HEK293 (cell line): Measurements from ENCODE around the gene CACNG4.

Experiments used
- CTCF ChIA-PET: fragments of 350-600 bp; formaldehyde crosslinking; extraction: SDS; loops from one replicate; lab custom pipeline; 2021; ENCODE audit warnings: antibody characterized with exemption; lab: Yijun Ruan, JAX
- POLR2A ChIA-PET: fragments of 300-600 bp; formaldehyde crosslinking; extraction: SDS; loops from one replicate; lab custom pipeline; 2020; ENCODE audit warnings: antibody characterized with exemption, inconsistent platforms; lab: Yijun Ruan, JAX
- H3K27ac ChIP-seq: fragments of 200-500 bp; sonication (Bioruptor generic); 2 replicates; pipeline ENCODE4 v1.5.1; 2014; ENCODE audit warnings: low read depth, low read length, control low read depth, inconsistent platforms; ENCODE audit errors: extremely low read depth
- H3K36me3 ChIP-seq, 2 experiments: fragments of 200-500 bp in 1 of 2; sonication (Bioruptor generic) in 1 of 2; 1 replicate in 1 of 2; 2 replicates in 1 of 2; pipeline ENCODE4 v1.5.1; 2014 to 2017; ENCODE audit warnings: inconsistent platforms in 2 of 2, low read length in 2 of 2; ENCODE audit not compliant: control insufficient read depth in 2 of 2, insufficient read depth in 1 of 2
- H3K4me1 ChIP-seq: fragments of 200-500 bp; sonication (Bioruptor generic); 2 replicates; pipeline ENCODE4 v1.5.1; 2014; ENCODE audit warnings: mild to moderate bottlenecking, low read length, inconsistent platforms; ENCODE audit not compliant: control insufficient read depth, insufficient read depth
- H3K4me3 ChIP-seq: 2 replicates; pipeline ENCODE4 v1.5.1; 2011; ENCODE audit warnings: low read depth, mild to moderate bottlenecking, control low read depth, low read length, moderate library complexity
- H3K9me3 ChIP-seq: fragments of 200-500 bp; sonication (Bioruptor generic); 2 replicates; pipeline ENCODE4 v1.5.1; 2014; ENCODE audit warnings: low read depth, low read length, inconsistent platforms; ENCODE audit not compliant: control insufficient read depth, insufficient read depth
- HOXC10 ChIP-seq: sonication (generic); formaldehyde crosslinking; IDR thresholded peaks from 2 replicates; pipeline ENCODE4 v1.8.1; 2023; ENCODE audit warnings: mild to moderate bottlenecking, missing genetic modification reagents
- KLF1 ChIP-seq: fragments of 450-650 bp; formaldehyde crosslinking; IDR thresholded peaks from 2 replicates; pipeline ENCODE4 v1.5.1; 2016; ENCODE audit warnings: missing biosample characterization, missing genetic modification characterization
- OVOL3 ChIP-seq: fragments of 450-650 bp; formaldehyde crosslinking; IDR thresholded peaks from 2 replicates; pipeline ENCODE4 v1.5.1; 2016; ENCODE audit warnings: missing biosample characterization, missing genetic modification characterization
- SCRT2 ChIP-seq: fragments of 450-650 bp; formaldehyde crosslinking; IDR thresholded peaks from 2 replicates; pipeline ENCODE4 v1.5.1; 2016; ENCODE audit warnings: missing biosample characterization, missing genetic modification characterization
- SP2 ChIP-seq: fragments of 450-650 bp; formaldehyde crosslinking; IDR thresholded peaks from 2 replicates; pipeline ENCODE4 v1.5.1; 2016; ENCODE audit warnings: missing biosample characterization, missing genetic modification characterization
- SP3 ChIP-seq: fragments of 450-650 bp; formaldehyde crosslinking; IDR thresholded peaks from 2 replicates; pipeline ENCODE4 v1.5.1; 2016; ENCODE audit warnings: missing biosample characterization, missing genetic modification characterization
- ZIC2 ChIP-seq: fragments of 450-650 bp; formaldehyde crosslinking; IDR thresholded peaks from 2 replicates; pipeline ENCODE4 v1.5.1; 2016; ENCODE audit warnings: missing biosample characterization, missing genetic modification characterization
- ZNF169 ChIP-seq: fragments of 450-650 bp; formaldehyde crosslinking; IDR thresholded peaks from 2 replicates; pipeline ENCODE4 v1.5.1; 2016; ENCODE audit warnings: missing biosample characterization, missing genetic modification characterization
- ZNF221 ChIP-seq: fragments of 450-650 bp; formaldehyde crosslinking; IDR thresholded peaks from 2 replicates; pipeline ENCODE4 v1.5.1; 2017; ENCODE audit warnings: missing biosample characterization, missing genetic modification characterization, borderline replicate concordance
- ZNF248 ChIP-seq: fragments of 450-650 bp; formaldehyde crosslinking; IDR thresholded peaks from 2 replicates; pipeline ENCODE4 v1.5.1; 2017; ENCODE audit warnings: missing biosample characterization, missing genetic modification characterization
- ZNF302 ChIP-seq: fragments of 450-650 bp; formaldehyde crosslinking; IDR thresholded peaks from 2 replicates; pipeline ENCODE4 v1.5.1; 2016; ENCODE audit warnings: missing biosample characterization, missing genetic modification characterization, low read depth
- ZNF529 ChIP-seq: fragments of 450-650 bp; formaldehyde crosslinking; IDR thresholded peaks from 2 replicates; pipeline ENCODE4 v1.5.1; 2017; ENCODE audit warnings: missing genetic modification characterization, missing biosample characterization; ENCODE audit not compliant: insufficient replicate concordance
- ZNF555 ChIP-seq: fragments of 450-650 bp; formaldehyde crosslinking; conservative IDR thresholded peaks from 2 replicates; pipeline ENCODE4 v1.5.1; 2017; ENCODE audit warnings: missing biosample characterization, mild to moderate bottlenecking, missing genetic modification characterization, inconsistent platforms
- ZNF610 ChIP-seq: fragments of 450-650 bp; formaldehyde crosslinking; IDR thresholded peaks from 2 replicates; pipeline ENCODE4 v1.5.1; 2016; ENCODE audit warnings: missing biosample characterization, missing genetic modification characterization, borderline replicate concordance
- ZNF791 ChIP-seq: fragments of 450-650 bp; formaldehyde crosslinking; IDR thresholded peaks from 2 replicates; pipeline ENCODE4 v1.5.1; 2016; ENCODE audit warnings: missing biosample characterization, missing genetic modification characterization
- TF ChIP-seq, protein P1 (sequence below): fragments of 450-650 bp; IDR thresholded peaks from 2 replicates; pipeline ENCODE4 v1.5.1; 2018; ENCODE audit warnings: missing biosample characterization, mild to moderate bottlenecking, missing genetic modification characterization
- TF ChIP-seq, protein P2 (sequence below): fragments of 450-650 bp; formaldehyde crosslinking; IDR thresholded peaks from 2 replicates; pipeline ENCODE4 v1.5.1; 2016; ENCODE audit warnings: missing biosample characterization, missing genetic modification characterization
- TF ChIP-seq, protein P3 (sequence below): fragments of 450-650 bp; formaldehyde crosslinking; IDR thresholded peaks from 2 replicates; pipeline ENCODE4 v1.5.1; 2017; ENCODE audit warnings: missing biosample characterization, missing genetic modification characterization

CACNG4 gene

DNA sequence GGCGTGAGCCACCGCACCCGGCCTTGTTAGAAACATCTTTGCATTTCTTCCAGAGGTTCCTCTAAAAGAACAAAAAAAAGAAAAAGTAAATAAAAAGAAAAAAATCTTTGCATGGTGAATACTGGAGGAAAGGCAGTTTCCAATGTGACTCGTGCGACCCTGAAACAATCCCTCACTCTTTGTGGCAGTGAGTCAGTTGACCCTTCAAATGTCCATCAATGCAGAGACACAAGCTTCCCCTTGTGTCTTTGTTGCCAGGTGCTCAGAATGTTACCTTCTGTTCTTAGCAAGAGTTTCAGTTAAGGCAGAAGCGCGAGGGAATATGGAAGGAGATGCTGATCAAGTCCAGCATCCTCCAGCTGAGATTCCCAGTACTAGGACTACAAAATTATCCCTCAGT, 16.4 kb downstream of the CACNG4 start:
- H3K4me1 ChIP-seq = no peaks in the 10 kb centered on the region
- POLR2A ChIA-PET = no interaction called here
- no peaks in the 10 kb centered on the region for H3K36me3 ChIP-seq
- CTCF ChIA-PET = interaction anchor here (1.0 kb wide), 1 partner anchor 253 kb away, joined by 3 read pairs; no protein-coding TSS in a partner anchor
- no peak overlapping the region for H3K27ac ChIP-seq
- TF ChIP-seq SP3 (tag by site-specific recombination) = no peak
- no peak for TF ChIP-seq ZNF248 (tag by site-specific recombination)
- TF ChIP-seq ZNF169 (tag by site-specific recombination) = no peak
- TF ChIP-seq, protein P1, sequence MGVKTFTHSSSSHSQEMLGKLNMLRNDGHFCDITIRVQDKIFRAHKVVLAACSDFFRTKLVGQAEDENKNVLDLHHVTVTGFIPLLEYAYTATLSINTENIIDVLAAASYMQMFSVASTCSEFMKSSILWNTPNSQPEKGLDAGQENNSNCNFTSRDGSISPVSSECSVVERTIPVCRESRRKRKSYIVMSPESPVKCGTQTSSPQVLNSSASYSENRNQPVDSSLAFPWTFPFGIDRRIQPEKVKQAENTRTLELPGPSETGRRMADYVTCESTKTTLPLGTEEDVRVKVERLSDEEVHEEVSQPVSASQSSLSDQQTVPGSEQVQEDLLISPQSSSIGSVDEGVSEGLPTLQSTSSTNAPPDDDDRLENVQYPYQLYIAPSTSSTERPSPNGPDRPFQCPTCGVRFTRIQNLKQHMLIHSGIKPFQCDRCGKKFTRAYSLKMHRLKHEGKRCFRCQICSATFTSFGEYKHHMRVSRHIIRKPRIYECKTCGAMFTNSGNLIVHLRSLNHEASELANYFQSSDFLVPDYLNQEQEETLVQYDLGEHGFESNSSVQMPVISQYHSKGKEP (tag by site-specific recombination) = no peak
- TF ChIP-seq, protein P2, sequence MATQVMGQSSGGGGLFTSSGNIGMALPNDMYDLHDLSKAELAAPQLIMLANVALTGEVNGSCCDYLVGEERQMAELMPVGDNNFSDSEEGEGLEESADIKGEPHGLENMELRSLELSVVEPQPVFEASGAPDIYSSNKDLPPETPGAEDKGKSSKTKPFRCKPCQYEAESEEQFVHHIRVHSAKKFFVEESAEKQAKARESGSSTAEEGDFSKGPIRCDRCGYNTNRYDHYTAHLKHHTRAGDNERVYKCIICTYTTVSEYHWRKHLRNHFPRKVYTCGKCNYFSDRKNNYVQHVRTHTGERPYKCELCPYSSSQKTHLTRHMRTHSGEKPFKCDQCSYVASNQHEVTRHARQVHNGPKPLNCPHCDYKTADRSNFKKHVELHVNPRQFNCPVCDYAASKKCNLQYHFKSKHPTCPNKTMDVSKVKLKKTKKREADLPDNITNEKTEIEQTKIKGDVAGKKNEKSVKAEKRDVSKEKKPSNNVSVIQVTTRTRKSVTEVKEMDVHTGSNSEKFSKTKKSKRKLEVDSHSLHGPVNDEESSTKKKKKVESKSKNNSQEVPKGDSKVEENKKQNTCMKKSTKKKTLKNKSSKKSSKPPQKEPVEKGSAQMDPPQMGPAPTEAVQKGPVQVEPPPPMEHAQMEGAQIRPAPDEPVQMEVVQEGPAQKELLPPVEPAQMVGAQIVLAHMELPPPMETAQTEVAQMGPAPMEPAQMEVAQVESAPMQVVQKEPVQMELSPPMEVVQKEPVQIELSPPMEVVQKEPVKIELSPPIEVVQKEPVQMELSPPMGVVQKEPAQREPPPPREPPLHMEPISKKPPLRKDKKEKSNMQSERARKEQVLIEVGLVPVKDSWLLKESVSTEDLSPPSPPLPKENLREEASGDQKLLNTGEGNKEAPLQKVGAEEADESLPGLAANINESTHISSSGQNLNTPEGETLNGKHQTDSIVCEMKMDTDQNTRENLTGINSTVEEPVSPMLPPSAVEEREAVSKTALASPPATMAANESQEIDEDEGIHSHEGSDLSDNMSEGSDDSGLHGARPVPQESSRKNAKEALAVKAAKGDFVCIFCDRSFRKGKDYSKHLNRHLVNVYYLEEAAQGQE = no peak
- TF ChIP-seq, protein P3, sequence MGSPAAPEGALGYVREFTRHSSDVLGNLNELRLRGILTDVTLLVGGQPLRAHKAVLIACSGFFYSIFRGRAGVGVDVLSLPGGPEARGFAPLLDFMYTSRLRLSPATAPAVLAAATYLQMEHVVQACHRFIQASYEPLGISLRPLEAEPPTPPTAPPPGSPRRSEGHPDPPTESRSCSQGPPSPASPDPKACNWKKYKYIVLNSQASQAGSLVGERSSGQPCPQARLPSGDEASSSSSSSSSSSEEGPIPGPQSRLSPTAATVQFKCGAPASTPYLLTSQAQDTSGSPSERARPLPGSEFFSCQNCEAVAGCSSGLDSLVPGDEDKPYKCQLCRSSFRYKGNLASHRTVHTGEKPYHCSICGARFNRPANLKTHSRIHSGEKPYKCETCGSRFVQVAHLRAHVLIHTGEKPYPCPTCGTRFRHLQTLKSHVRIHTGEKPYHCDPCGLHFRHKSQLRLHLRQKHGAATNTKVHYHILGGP (tag by site-specific recombination) = no peak
- TF ChIP-seq OVOL3 (tag by site-specific recombination) = no peak
- no peak for TF ChIP-seq ZNF555 (tag by site-specific recombination)
- TF ChIP-seq ZNF302 (tag by site-specific recombination) = no peak
- no peak for TF ChIP-seq ZNF791 (tag by site-specific recombination)
- TF ChIP-seq ZIC2 (tag by site-specific recombination) = no peak
- TF ChIP-seq HOXC10 (CRISPR knock-in tag) = no peak
- no peaks in the 10 kb centered on the region for H3K9me3 ChIP-seq
- H3K4me3 ChIP-seq = no peak overlapping the region

DNA sequence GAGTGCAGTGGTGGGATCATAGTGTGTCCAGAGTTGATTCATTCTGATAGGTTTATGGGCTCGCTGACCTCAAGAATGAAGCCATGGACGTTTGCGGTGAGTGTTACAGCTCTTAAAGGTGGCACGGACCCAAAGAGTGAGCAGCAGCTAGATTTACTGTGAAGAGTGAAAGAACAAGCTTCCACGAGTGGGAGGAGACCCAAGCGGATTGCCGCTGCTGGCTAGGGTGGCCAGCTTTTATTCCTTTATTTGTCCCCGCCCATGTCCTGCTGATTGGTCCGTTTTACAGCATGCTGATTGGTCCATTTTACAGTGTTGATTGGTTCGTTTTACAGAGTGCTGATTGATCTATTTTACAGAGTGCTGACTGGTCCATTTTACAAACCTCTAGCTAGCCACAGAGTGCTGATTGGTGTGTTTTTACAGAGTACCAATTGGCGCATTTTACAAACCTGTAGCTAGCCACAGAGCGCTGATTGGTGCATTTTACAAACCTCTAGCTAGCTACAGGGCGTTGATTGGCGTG, 17.5 kb downstream of the CACNG4 start:
- TF ChIP-seq ZNF221 (tag by site-specific recombination) (no peak), ZNF529 (tag by site-specific recombination) (no peak), SP3 (tag by site-specific recombination) (no peak), ZNF610 (tag by site-specific recombination) (no peak), SCRT2 (0 out of 2 replicates have a peak, but pooled peaks have one; percentile 16), KLF1 (no peak), SP2 (peak; percentile 33; the same call in 1 of the 2 replicates)
- ChIA-PET CTCF (interaction anchor here (0.7 to 1.3 kb wide), 4 partner anchors 62 to 268 kb away, joined by 3 read pairs; no protein-coding TSS in a partner anchor), POLR2A (no interaction called here)
- no peaks in the 10 kb centered on the region for H3K9me3 ChIP-seq
- no peak overlapping the region for H3K4me3 ChIP-seq
- H3K36me3 ChIP-seq = no peaks in the 10 kb centered on the region
- H3K27ac ChIP-seq = no peak overlapping the region
- H3K4me1 ChIP-seq = no peaks in the 10 kb centered on the region
